HG03175 (cell line): ENCODE measurements around the gene LRRK2.
"Not testable (repeated sequence)": the region's sequence is repeated elsewhere in the genome, so short reads cannot be mapped to it uniquely, and the experiment has no call there.

Experiments used
- ATAC-seq: cut with Tn5 transposase; IDR thresholded peaks from one replicate; pipeline ENCODE4 v1.9.1; 2021; ENCODE audit warnings: mild to moderate bottlenecking, moderate library complexity; ENCODE audit not compliant: unreplicated experiment

Gene LRRK2

DNA sequence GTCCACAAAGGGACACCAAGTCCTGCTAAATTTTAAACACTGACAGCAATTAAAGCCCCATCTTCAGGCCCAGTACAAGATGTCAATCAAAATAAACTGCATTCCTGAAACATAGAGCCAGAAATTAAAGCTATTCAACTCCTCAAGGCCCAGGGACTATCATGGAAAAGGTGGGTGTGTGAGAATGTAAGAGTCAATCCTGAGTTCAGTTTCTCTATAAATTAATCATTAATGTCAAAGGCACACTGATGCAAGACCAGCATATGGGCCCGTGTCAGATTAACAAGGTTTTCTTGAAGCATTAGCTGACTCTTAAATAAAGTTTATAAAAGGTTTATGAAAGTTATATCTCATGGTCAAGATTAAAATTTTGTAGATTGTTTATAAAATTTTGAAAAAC lies 13.6 kb upstream of the LRRK2 start:
- ATAC-seq = not testable (repeated sequence)

DNA sequence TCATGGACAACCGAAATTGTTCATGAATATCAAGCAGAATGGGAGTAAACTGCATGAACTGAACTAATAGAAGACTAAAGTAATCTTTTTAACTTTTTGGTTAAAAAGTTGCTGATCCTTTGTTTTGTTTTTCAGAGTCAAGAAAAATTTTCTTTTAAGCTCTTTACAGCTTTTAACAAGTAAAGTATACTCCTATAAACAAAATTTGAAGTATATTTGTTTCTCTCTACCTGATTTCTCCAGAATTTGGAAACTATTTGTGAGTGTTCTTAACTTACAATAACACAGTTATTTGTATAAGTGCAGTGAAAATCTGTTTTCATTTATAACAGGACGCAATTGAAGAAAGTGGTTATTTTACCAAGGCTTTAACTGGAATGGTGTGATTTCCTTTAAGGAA lies 12.2 kb upstream of the LRRK2 start:
- no peak for ATAC-seq

DNA sequence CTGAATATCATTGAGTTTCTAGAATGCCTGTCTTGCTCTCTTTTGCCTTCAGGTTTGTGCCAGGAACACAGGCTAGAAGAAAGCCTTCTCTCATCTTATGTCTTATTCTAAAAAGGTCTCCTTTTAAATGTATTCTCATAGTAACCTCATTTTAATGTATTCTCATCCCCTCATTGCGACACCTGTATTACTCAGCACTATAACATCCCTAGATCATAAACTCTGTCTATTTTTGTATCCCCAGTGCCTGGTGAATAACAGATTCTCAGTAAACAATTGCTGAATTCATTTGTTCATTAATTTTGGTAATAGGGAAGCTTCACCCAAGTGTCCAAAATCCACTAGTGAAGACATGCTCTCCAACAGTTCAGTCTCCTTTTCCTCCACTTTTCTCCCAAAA lies 8.8 kb upstream of the LRRK2 start:
- ATAC-seq = no peak

DNA sequence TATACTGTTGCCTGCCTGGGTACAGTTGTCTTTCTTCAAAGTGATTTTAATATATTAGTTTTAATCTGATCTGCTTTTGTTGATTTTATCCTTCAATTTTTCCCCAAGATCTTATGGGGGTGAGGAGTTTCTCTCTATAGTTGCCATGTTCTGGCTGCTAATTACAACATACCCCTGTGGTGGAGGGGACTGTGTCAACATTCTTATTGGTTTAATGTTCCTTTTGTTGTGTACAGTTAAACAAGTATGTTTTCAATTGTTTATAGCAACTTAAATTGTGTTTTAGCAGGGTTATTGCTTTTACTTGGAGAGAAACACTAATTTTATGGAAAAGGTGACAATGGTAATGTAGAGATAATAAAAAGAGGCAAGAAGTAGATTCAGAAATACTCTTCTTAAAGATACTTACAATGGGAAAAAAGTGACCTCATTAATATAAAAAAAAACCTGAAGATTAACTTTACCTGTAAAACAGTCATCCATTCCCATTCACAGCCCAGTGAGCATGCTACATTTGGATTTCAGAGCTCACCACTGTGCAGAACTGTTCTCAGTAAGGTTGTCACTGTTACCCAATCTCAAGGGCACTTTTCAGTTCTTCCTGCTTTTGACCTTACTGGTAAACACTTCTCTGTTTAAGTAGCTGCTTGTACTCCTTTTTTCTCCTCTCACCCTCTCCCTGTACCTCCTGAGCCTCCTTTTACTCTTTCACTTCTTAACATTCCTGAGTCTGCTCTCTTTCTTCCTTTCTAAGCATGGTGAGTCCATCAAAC lies 8.1 kb upstream of the LRRK2 start:
- ATAC-seq = no peak

DNA sequence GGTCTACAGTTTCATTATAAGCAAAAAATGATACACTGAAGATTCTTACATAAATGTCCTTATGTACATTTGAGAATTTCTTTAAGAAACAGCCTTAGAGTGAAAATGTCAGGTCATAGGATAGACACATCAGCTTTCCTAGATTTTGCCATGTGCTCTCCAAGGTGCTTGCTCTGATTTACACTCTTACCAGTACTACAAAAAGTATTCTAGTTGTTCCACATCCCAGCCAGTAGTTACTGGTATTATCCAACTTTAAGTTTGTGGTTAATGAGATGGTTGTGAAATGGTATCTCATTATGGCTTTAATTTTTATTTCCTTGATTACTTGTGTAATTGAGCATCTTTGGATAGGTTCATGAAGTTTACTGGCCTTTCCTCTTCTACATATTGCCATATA lies 5.0 kb upstream of the LRRK2 start:
- no peak for ATAC-seq

DNA sequence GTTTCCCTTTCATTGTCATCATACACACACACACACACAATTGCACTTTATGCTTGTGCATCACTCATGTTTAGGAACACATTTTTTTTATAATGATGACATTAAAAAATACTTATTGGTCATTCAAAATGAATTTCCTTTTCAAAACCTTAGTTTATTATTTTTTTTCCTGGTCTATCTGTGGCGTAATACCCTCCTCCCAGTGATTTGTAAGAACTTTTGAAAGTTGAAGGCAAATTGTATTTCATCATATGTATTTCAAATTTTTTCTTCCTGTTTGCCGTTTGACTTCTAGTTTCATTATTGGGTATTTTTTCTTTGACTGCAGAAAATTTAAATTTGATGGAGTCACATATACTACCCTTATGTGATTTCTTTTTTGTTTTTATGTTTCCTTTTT lies 2.5 kb upstream of the LRRK2 start:
- no peak for ATAC-seq

DNA sequence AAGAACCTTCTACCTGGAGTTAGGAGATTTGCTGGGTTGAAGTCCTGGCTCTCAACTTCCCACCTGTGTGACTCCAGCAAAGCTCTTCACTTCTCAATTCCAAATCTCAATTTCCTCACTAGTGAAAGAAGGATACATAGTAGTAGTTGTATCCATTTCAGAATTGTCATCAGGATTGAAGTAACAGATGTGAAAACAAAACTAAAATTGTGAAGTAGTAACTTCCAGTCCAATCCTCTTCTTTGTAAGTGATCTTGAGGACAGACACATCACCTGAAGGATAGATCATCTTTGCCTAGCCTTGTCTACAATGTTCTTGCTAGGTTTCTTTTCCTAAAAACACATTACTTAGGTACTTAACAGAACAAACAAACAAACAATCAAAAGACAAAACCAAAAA lies 1.2 kb upstream of the LRRK2 start:
- ATAC-seq = no peak

DNA sequence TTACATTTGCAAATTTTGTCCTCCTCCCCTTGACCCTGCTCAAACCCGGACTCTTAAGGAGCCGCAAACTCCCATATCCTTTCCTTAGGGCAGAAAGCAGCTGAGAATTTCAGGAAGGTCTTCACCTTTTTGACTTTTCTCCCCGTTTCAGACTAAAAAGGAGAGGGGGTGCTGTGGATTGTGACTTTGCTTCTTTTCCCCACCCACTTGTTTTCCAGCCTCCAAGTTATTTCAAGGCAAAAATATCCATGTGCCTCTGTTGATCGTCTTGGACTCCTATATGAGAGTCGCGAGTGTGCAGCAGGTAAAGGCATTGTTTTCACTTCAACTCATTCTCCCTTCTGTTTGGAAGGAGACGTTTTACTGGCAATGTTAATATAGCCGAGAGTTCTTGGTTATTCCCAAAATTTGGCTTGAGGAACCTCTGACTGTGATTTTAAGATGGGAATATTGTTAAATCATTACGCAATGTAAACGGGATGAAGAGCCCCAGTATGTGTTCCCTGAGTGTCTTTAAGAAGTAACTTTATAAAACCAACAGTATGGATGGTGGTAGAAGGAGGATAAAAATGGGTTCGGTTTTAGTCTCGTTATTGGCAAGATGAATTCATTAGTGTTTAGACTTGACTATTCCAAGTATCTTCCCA lies 663 bp downstream of the LRRK2 start:
- ATAC-seq = no peak

DNA sequence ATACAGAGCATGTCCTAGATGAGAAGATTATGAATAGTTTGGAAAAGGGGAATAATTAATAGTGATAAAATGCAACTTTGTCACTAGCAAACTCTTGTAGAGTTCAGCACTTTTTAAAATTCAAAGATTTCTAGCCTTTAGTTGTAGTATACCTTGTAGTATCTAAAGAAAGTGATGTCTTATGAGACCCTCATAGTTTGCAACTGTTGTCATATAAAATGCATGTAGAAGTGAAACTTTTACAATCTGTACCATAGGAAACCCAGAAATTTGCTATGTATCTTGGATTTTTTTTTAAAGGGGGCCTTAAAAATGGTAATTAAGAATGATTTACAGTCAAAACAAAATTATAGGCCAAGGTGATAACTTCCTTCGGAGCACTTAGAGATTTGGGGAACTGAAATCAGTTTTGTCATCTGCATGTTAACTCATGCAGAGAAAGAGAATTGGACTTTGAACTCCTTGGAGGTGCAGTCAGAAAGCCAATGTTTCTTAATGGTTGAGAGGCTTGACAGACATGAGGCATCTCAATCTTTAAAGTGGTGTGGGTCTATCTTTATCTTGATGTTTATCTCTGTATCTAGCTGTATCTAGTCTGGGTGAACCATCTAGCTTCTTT lies 1.3 kb downstream of the LRRK2 start:
- peak; percentile 60 for ATAC-seq

DNA sequence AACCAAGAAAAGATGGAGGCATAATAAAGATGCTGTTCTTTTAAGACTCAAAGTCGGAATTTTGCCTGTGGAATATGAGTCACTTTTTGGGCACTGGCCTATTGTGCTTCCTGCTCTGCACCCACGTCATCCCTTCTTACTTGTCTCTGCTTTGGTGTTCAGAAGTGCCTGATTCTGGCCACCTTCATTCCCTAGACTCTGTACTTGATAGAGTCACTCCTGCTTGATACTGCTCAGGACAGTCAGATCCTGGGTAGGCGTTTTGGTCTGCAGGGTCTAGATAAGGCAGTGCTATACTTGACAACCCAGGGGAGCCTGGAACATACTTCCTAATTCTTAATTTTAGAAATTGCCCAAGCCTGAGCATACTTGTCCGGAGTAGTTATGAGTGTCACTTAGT lies 1.9 kb downstream of the LRRK2 start:
- ATAC-seq = peak; percentile 21

DNA sequence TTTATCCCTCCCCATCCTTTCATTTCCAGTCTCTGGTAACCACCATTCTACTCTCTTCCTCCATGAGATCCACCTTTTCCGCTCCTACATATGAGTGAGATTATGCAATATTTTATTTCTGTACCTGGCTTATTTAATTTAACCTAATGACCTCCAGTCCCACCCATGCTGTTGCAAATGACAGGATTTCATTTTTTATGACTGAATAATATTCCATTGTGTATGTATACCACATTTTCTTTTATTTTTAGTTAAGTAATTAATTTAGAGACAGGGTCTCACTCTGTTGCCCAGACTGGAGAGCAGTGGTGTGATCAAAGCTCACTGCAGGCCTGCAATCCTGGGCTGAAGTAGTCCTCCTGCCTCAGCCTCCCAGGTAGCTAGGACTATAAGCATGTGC lies 2.6 kb downstream of the LRRK2 start:
- no peak for ATAC-seq

DNA sequence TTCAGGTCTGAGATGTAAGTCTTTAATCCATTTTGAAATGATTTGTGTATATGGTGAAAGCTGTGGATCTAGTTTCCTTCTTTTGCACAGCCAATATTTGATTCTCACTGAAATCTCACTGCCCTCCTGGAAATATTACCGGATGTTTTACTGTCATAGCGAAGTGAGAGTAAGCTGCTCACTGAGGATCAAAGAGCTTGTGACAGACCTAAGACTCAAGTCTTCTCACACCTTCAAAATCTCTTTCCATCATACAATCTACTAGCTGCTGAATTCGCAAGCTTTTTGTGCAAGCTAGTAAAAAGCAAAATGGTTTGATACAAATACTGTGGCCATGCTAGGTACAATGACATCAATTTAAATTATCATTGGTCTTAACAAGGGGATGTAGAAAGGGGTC lies 3.9 kb downstream of the LRRK2 start:
- ATAC-seq = no peak

DNA sequence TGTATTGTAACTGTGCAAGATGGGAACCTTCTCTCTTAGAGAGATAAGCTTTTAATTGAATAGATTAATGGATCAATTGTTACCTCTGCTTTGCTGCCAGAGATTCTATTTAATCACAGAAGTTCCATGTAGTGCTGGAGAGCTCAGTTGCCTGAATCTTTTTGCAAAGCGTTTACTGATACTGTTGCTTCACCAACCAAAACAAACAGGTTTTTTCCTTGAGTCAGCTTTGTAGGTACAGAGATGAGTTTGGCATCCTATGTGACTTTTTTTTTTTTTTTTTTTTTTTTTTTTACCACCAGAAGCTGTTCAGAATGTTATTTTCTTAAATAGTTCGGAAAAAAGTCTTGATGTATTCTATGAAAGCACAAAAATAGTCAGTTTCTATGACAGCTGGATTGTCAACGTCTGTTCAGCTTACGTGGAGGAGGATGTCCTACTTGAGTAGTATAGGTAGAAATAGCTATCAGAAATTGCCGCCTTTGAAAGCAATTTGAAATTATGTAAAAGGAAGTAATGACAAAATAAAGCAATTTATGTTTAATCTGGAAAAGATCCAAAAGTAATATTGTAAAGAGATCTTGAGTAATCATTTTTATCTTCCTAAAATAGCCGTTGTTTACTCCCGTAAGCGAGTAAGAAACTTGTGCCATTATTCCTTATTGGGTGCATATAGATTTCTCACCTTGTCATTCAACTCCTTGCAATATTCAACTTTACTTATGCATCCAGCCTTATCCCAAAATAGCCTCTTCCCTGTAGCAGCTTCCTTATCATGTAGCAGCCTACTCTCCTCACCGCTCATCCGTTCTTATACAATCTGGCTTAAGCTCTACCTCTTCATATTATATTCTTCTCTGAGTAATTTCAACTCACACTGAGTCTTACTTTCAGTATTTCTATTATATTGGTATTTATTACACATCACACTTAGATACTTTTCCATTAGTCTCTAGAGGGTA lies 5.2 kb downstream of the LRRK2 start:
- ATAC-seq = no peak

DNA sequence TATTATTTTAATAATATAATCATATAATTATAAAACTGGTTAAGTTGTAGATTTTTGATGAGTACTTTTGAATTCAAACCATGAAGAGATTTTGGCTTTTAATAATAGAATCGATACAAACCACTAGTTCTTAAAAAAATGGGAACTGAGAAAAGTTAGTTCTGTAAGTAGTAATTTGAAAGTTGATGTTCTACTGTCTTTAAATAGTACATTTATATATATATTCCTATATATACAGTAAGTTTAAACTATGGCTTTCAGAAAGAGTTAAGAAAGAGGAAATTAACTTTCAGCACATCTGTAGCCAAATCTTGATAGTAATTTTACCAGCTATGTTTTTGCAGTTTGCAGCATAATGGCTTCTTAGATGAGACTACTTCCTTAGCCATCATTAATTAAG lies 7.8 kb downstream of the LRRK2 start:
- no peak for ATAC-seq

DNA sequence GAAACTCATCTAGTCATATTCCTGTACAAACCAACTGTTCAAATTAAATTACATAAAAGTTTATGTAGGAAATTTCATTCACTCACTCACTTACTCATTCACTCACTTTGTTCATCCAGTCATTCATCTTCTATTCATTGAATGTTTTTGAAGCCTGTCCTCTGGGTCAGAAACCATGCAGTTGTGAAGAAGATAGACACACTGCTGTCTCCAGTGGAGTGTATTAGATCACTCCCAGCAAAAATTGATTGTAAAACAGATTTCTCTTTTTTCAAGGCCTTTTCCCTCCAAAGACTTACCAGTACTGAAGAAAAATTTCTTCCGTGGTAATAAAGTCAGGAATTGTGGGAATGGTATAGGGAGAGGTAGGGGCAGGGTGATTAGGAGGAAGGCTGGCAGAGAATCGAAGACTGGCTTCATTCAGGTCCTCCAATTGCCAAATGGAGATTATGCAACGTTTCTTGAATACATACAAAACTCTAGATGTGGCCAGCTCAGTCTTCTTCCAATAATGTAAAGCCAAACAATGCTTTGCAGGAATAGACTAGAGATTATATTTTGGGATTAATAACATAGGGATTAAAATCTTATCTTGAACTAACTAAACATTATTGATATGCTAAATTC lies 9.1 kb downstream of the LRRK2 start:
- ATAC-seq = no peak

DNA sequence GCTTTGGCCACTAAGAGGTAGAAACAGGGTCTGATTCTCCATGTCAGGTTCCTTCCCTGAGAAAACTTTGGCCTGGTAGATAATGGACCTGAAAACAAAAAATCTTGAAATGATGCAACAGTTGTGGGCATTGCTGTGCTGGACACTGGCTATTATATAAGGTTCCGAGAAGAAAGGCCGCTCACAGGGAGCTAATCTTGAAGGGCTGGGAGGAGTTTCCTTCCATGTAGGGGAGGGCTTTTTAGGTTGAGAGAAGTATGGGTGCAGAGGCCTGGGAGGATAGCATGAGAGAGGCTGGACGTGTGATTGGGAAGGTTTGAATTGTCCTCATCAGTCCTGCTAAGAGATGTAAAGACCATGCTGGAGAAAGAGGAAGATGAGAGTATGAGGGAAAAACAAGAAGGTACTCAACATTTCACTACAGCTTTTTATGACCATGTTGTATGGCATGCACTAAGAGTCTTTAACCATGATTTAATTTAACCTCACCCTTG lies 11.6 kb downstream of the LRRK2 start:
- no peak for ATAC-seq

DNA sequence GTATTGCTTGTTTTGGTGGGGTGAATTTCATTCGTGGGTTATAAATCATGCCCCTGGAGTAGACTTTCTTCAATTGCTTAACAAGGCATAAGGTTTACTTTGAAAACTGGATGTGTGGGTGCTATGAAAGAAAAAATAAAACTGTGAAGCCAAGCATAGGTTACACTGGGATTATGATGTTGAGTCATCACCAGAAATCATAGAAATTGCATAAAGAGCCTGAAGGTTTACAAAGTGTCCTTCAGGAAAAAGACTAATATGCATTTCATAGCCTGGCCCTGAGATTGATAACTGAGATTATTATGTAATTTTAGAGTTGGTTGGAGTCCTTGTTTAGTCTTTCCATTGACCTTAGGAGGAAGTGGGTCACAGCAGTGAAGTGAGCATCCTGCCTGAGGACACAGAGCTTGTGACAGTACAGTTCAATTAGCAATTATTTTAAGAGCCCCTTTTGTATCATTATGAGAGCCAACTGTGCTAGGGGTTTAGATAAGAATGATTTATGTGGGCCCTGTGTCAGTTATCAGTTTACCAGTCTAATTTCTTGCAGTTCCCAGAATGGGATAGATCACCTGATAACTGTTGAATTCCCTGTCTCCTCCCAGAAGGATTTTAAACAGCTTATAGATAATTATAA lies 13.6 kb downstream of the LRRK2 start:
- ATAC-seq = no peak

DNA sequence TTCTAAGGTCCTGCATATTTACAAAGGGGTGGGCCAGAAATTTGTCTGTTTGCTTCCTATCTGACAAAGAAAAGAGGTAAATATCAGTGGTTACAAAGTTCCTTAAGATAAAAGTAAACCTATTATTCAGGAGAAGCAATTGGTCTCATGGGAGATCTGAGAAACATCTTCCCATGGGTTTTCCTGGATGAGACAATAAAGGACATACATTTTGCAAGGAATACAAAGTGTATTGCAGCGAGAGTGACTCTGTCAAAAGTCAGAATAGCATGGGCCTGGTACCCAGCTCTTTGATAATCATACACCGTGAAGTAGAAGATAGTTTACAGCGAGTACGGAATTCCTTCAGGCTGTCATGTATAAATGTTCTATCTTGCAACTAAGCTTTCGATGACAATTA lies 14.2 kb downstream of the LRRK2 start:
- no peak for ATAC-seq

DNA sequence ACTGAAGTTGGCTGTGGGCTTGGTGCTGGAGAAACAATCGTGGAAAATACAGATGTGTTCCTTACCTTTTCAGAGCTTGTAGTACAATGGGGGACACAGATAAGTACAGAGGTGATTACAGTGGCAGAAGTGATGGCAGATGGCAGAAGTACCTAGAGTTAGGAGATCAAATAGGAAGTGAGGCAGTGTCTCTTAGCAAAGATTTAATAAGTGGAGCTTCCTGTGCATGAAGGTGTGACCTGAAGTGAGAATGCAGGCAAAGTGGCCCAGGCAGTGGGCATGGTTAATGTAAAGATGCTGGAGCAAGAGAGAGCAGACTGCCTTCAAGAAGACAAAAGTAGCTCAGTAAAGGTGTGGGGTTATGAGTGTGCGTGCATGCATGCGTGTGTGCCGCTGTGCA lies 16.0 kb downstream of the LRRK2 start:
- peak; percentile 78 for ATAC-seq

DNA sequence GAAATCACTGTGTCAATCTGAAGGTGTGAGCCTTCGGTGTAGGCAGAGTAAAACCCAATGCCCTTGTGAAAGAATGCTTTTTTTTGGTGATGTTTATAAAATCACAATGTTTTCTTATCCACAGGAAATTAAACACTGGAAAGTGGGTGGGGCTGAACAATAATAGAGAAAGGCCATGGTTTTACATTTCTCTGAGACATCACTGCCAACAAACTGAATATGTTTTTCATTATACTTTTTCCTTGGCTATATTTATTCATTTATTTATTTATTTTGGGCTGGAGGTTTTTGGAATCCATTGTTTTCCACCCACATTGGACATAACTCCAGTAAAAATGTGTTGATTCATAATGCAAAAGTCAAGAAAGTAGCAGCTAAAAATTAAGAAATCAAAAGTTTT lies 16.9 kb downstream of the LRRK2 start:
- ATAC-seq = no peak
